ENCODE results near the gene USP10.
A peak's percentile ranks its signal among the peaks of the same experiment; 100 is the strongest.

USP10 gene

GRCh38 chr16:84699147-84699711 lies 571 bp upstream of the USP10 start:
- no peak for DNase-seq (ENCODE audit: low read depth, low spot score)

GRCh38 chr16:84700446-84701300 lies 873 bp downstream of the USP10 start:
- DNase-seq (ENCODE audit: low read depth, low spot score): peak; percentile 23

- DNase-seq (ENCODE audit: low read depth, low spot score): no peak
Measured at GRCh38 chr16:84703681-84704080, 3.9 kb downstream of the USP10 start.

- no peak for DNase-seq (ENCODE audit: low read depth, low spot score)
Measured at GRCh38 chr16:84704253-84704652, 4.5 kb downstream of the USP10 start.

GRCh38 chr16:84706856-84707255 lies 7.1 kb downstream of the USP10 start:
- no peak for DNase-seq (ENCODE audit: low read depth, low spot score)

GRCh38 chr16:84709609-84710008 lies 9.8 kb downstream of the USP10 start:
- DNase-seq (ENCODE audit: low read depth, low spot score): no peak

- no peak for DNase-seq (ENCODE audit: low read depth, low spot score)
Measured at GRCh38 chr16:84710686-84711085, 10.9 kb downstream of the USP10 start.

- no peak for DNase-seq (ENCODE audit: low read depth, low spot score)
Measured at GRCh38 chr16:84712138-84712671, 12.4 kb downstream of the USP10 start.

GRCh38 chr16:84712801-84713775 lies 13.3 kb downstream of the USP10 start:
- no peak for DNase-seq (ENCODE audit: low read depth, low spot score)

- no peak for DNase-seq (ENCODE audit: low read depth, low spot score)
Measured at GRCh38 chr16:84714028-84714427, 14.2 kb downstream of the USP10 start.

GRCh38 chr16:84715424-84715823 lies 15.6 kb downstream of the USP10 start:
- no peak for DNase-seq (ENCODE audit: low read depth, low spot score)

GRCh38 chr16:84715854-84716253 lies 16.1 kb downstream of the USP10 start:
- no peak for DNase-seq (ENCODE audit: low read depth, low spot score)

- no peak for DNase-seq (ENCODE audit: low read depth, low spot score)
Measured at GRCh38 chr16:84716740-84717139, 16.9 kb downstream of the USP10 start.

- DNase-seq (ENCODE audit: low read depth, low spot score): no peak
Measured at GRCh38 chr16:84717484-84717883, 17.7 kb downstream of the USP10 start.

- DNase-seq (ENCODE audit: low read depth, low spot score): no peak
Measured at GRCh38 chr16:84720177-84720579, 20.4 kb downstream of the USP10 start.

- DNase-seq (ENCODE audit: low read depth, low spot score): no peak
Measured at GRCh38 chr16:84722068-84722467, 22.3 kb downstream of the USP10 start.

- no peak for DNase-seq (ENCODE audit: low read depth, low spot score)
Measured at GRCh38 chr16:84723906-84724305, 24.1 kb downstream of the USP10 start.

GRCh38 chr16:84724606-84725309 lies 25.0 kb downstream of the USP10 start:
- DNase-seq (ENCODE audit: low read depth, low spot score): no peak

GRCh38 chr16:84725481-84726078 lies 25.8 kb downstream of the USP10 start:
- no peak for DNase-seq (ENCODE audit: low read depth, low spot score)

GRCh38 chr16:84726079-84726668 lies 26.4 kb downstream of the USP10 start:
- peak; percentile 42 for DNase-seq (ENCODE audit: low read depth, low spot score)

Measured in activated naive CD8-positive, alpha-beta T cell treated with anti-CD3 and anti-CD28 coated beads, Interleukin-2, amount 50 U/mL, for 16 hours (primary cell).